SU-DHL-6 (cell line): ENCODE results near the gene TBX5.

ENCODE experiments used
- H2AFZ ChIP-seq: fragments of 200-600 bp; sonication (generic); 2 replicates; pipeline ENCODE4 v1.6.1; 2014; ENCODE audit warnings: low read depth, mild to moderate bottlenecking, moderate library complexity, mixed read lengths, antibody characterized with exemption, low read length; ENCODE audit not compliant: severe bottlenecking
- H3F3A ChIP-seq: fragments of 200-600 bp; shearing (Covaris generic); 2 replicates; pipeline ENCODE4 v1.6.0; 2016; ENCODE audit warnings: antibody characterized with exemption, mild to moderate bottlenecking; ENCODE audit not compliant: insufficient read depth
- H3K27ac ChIP-seq: fragments of 200-600 bp; sonication (generic); 2 replicates; pipeline ENCODE4 v1.5.1; 2016; ENCODE audit warnings: low read depth, mild to moderate bottlenecking, low read length, moderate library complexity, mixed read lengths
- H3K27me3 ChIP-seq: fragments of 200-600 bp; sonication (generic), shearing (Covaris generic); 2 replicates; pipeline ENCODE4 v1.6.0; 2014; ENCODE audit warnings: mild to moderate bottlenecking, low read length
- H3K36me3 ChIP-seq: fragments of 200-600 bp; sonication (generic); 2 replicates; pipeline ENCODE4 v1.6.1; 2014; ENCODE audit warnings: mild to moderate bottlenecking, low read length, mixed read lengths
- H3K4me2 ChIP-seq: fragments of 300-600, 200-600 bp; shearing (Covaris generic), sonication (generic); 2 replicates; pipeline ENCODE4 v1.6.0; 2014; ENCODE audit warnings: low read length, low read depth, mild to moderate bottlenecking; ENCODE audit not compliant: poor library complexity, severe bottlenecking
- H3K4me3 ChIP-seq: fragments of 200-600 bp; sonication (generic); 2 replicates; pipeline ENCODE4 v1.5.1; 2014; ENCODE audit warnings: antibody characterized with exemption, low read length, mild to moderate bottlenecking, mixed read lengths; ENCODE audit not compliant: insufficient read depth, poor library complexity, severe bottlenecking
- H3K79me2 ChIP-seq: fragments of 200-600 bp; sonication (generic); 2 replicates; pipeline ENCODE4 v1.6.1; 2014; ENCODE audit warnings: mild to moderate bottlenecking, low read length, moderate library complexity; ENCODE audit not compliant: insufficient read depth
- H3K9ac ChIP-seq: fragments of 200-600 bp; sonication (generic); 2 replicates; pipeline ENCODE4 v1.7.0; 2014; ENCODE audit warnings: mild to moderate bottlenecking, low read length
- H3K9me2 ChIP-seq: fragments of 200-600 bp; sonication (generic); replicated peaks from 2 replicates; pipeline ENCODE4 v1.6.1; 2014; ENCODE audit warnings: low read length; ENCODE audit not compliant: insufficient read depth
- H3K9me3 ChIP-seq: fragments of 200-600 bp; sonication (generic); 2 replicates; pipeline ENCODE4 v1.6.1; 2014; ENCODE audit warnings: low read length, mixed read lengths; ENCODE audit not compliant: insufficient read depth
- H4K20me1 ChIP-seq: fragments of 200-600 bp; sonication (generic); 2 replicates; pipeline ENCODE4 v1.6.1; 2014; ENCODE audit warnings: low read depth, mild to moderate bottlenecking, antibody characterized with exemption, low read length, moderate library complexity, mixed read lengths
- EZH2phosphoT487 ChIP-seq: fragments of 200-600 bp; sonication (generic), shearing (Covaris generic); conservative IDR thresholded peaks from 2 replicates; pipeline ENCODE4 v1.6.1; 2018; ENCODE audit warnings: mild to moderate bottlenecking, antibody characterized with exemption, low read length, moderate library complexity, mixed read lengths
- TF ChIP-seq, protein P1 (sequence below): fragments of 200-600 bp; sonication (generic); IDR thresholded peaks from one replicate; pipeline ENCODE4 v1.5.1; 2017; ENCODE audit warnings: antibody characterized with exemption, mild to moderate bottlenecking, low read length, moderate library complexity; ENCODE audit not compliant: insufficient read depth, poor library complexity, severe bottlenecking

TBX5 gene

DNA sequence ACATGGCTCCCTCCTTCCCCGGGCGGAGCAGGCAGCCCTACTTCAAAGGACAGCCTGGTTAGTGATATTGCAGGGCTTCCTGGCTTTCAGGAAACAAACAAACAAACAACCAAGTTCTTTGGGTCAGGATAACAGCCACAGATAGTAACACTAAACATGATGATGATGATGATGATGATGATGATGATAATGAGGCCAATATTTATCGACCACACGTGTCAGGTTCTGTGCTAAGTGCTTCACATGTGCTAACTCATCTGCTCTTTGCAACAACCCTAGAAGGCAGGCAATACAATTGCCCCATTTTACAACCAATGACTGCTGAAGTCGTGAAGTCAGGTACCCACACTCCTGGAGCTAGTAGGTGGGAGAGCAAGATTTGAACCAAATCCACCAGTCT lies 44.1 kb upstream of the TBX5 start:
- Histone ChIP-seq H3K79me2 (no peaks in the 10 kb centered on the region), H3K9me2 (no peaks in the 10 kb centered on the region), H4K20me1 (no peaks in the 10 kb centered on the region), H3K4me2 (no peak overlapping the region), H3K36me3 (no peaks in the 10 kb centered on the region), H3K9ac (no peak overlapping the region), H2AFZ (no peak overlapping the region), H3F3A (no peaks in the 10 kb centered on the region), H3K9me3 (no peaks in the 10 kb centered on the region), H3K27ac (no peak overlapping the region), H3K27me3 (no peaks in the 10 kb centered on the region), H3K4me3 (no peak overlapping the region)
- TF ChIP-seq EZH2phosphoT487: no peak
- TF ChIP-seq, protein P1, sequence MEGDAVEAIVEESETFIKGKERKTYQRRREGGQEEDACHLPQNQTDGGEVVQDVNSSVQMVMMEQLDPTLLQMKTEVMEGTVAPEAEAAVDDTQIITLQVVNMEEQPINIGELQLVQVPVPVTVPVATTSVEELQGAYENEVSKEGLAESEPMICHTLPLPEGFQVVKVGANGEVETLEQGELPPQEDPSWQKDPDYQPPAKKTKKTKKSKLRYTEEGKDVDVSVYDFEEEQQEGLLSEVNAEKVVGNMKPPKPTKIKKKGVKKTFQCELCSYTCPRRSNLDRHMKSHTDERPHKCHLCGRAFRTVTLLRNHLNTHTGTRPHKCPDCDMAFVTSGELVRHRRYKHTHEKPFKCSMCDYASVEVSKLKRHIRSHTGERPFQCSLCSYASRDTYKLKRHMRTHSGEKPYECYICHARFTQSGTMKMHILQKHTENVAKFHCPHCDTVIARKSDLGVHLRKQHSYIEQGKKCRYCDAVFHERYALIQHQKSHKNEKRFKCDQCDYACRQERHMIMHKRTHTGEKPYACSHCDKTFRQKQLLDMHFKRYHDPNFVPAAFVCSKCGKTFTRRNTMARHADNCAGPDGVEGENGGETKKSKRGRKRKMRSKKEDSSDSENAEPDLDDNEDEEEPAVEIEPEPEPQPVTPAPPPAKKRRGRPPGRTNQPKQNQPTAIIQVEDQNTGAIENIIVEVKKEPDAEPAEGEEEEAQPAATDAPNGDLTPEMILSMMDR: no peak

DNA sequence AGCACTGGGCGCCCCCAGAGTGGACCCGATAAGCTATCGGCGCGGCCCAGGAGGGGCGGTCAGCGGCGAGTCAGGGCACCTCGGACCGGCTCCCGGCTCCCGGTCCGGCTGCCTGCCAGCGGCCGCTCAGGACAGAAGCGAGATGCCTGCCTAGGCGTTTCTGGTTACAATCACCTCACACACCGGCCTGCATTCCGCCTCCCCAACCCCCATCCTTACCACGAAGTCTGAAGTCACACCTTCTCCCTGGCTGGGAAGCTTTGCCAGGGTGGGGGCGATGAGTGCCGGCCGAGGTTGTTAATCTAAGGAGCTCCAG lies 42.6 kb upstream of the TBX5 start:
- no peaks in the 10 kb centered on the region for H3K27me3 ChIP-seq
- no peak overlapping the region for H3K4me2 ChIP-seq
- H3K9me2 ChIP-seq: no peaks in the 10 kb centered on the region

DNA sequence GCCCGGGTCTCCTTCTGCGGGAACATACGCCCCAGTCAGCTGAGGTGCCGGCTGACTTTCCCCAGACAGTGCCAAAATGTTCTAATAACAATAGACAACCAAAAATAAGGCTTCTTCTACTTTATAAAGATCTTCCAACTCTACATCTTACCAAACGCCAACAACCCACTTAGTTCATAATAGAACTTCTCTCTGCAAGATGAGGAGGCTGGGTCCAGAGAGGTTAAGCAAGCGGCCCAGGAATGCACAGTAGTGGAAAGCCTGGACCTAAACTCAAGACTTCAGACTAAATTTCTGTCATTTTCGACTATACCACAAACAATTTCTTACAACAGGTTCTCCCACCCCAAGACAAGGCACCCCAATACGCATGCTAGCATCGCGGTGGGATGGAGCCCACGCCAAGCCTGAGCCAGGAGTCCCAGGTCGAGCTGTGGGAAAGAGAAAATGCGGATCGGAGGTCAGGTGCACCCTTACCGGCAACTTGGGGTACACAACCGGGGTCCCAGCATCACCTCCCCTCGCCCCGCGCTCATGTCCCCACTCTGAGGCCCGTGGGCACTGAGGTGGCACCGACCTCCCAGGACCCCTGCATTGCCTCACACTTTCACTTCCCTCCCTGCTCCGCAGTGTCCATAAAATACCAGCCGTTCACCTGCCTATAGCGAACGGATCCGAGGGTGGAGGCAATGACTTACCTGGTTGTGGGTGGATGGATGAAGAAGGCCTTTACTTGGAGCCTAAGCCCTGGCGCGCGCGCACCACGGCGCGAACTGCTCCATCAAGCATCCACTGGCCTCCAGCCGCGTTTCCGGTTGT lies 42.1 kb upstream of the TBX5 start:
- Histone ChIP-seq H3K9me3 (no peaks in the 10 kb centered on the region), H3K4me3 (no peak overlapping the region), H3K79me2 (no peaks in the 10 kb centered on the region), H3K27ac (no peak overlapping the region), H2AFZ (no peak overlapping the region), H3K4me2 (no peak overlapping the region), H4K20me1 (no peaks in the 10 kb centered on the region), H3K36me3 (no peaks in the 10 kb centered on the region), H3K9ac (no peak overlapping the region), H3K9me2 (no peaks in the 10 kb centered on the region), H3F3A (no peaks in the 10 kb centered on the region), H3K27me3 (no peaks in the 10 kb centered on the region)
- TF ChIP-seq EZH2phosphoT487: no peak
- TF ChIP-seq, protein P1: no peak

More for the DNA sequence above, 42.6 kb upstream of the TBX5 start:
- Histone ChIP-seq H3K36me3 (no peaks in the 10 kb centered on the region), H3F3A (no peaks in the 10 kb centered on the region), H3K9me3 (no peaks in the 10 kb centered on the region), H4K20me1 (no peaks in the 10 kb centered on the region), H3K79me2 (no peaks in the 10 kb centered on the region), H2AFZ (no peak overlapping the region), H3K4me3 (no peak overlapping the region), H3K9ac (no peak overlapping the region), H3K27ac (no peak overlapping the region)
- TF ChIP-seq, protein P1: no peak
- TF ChIP-seq EZH2phosphoT487: no peak
